SJSA1 (cell line): ENCODE measurements around the gene RABIF. TPM values are rescaled to one million over a fixed set of nuclear protein-coding genes. Genes with fewer than 3 reads are reported as not detected.

Experiments used
- DNase-seq, 2 experiments: peaks; one replicate each; pipeline ENCODE4 v3.0.0-alpha.2; 2015 to 2020; ENCODE audit warnings: low spot score in 2 of 2, low read depth in 1 of 2
- H3K27ac ChIP-seq: fragments of 250-450 bp; sonication (Bioruptor Pico); 2 replicates; pipeline ENCODE4 v1.5.1; 2020; ENCODE audit warnings: mild to moderate bottlenecking, moderate library complexity
- H3K27me3 ChIP-seq: fragments of 250-450 bp; sonication (Bioruptor Pico); replicated peaks from 2 replicates; pipeline ENCODE4 v1.5.1; 2020; ENCODE audit warnings: mild to moderate bottlenecking, moderate library complexity
- H3K36me3 ChIP-seq: fragments of 250-450 bp; sonication (Bioruptor Pico); 2 replicates; pipeline ENCODE4 v1.5.1; 2020; ENCODE audit warnings: mild to moderate bottlenecking
- H3K4me1 ChIP-seq: fragments of 250-450 bp; sonication (Bioruptor Pico); replicated peaks from 2 replicates; pipeline ENCODE4 v1.6.1; 2021; ENCODE audit warnings: mild to moderate bottlenecking
- H3K4me3 ChIP-seq: fragments of 250-450 bp; sonication (Bioruptor Pico); 2 replicates; pipeline ENCODE4 v1.5.1; 2020; ENCODE audit warnings: mild to moderate bottlenecking
- H3K9me3 ChIP-seq: fragments of 250-450 bp; sonication (Bioruptor Pico); replicated peaks from 2 replicates; pipeline ENCODE4 v1.5.1; 2020; ENCODE audit warnings: mild to moderate bottlenecking
- total RNA-seq: library from RNA; depleted of rRNA; stranded (reverse); fragments of >200 nt; shearing (Covaris generic); gene quantifications from 2 replicates; pipeline ENCODE4 v1.2.3, GENCODE V29; 2014

The RABIF gene
- total RNA-seq, 1 experiment from 2014 or later: 5.2 TPM

GRCh38 chr1:202858789-202859414 lies 30.0 kb downstream of the RABIF start:
- no peaks in the 10 kb centered on the region for H3K36me3 ChIP-seq
- no peak for DNase-seq
- no peak overlapping the region for H3K27ac ChIP-seq
- H3K4me1 ChIP-seq: peaks cover 9% of the 10 kb centered on the region
- no peak overlapping the region for H3K4me3 ChIP-seq
- no peaks in the 10 kb centered on the region for H3K9me3 ChIP-seq
- H3K27me3 ChIP-seq: no peaks in the 10 kb centered on the region

- DNase-seq: no peak
- Histone ChIP-seq H3K4me1 (peaks cover 9% of the 10 kb centered on the region), H3K27me3 (no peaks in the 10 kb centered on the region), H3K27ac (no peak overlapping the region), H3K9me3 (no peaks in the 10 kb centered on the region), H3K36me3 (no peaks in the 10 kb centered on the region), H3K4me3 (no peak overlapping the region)
Measured at GRCh38 chr1:202858331-202858730, 30.6 kb downstream of the RABIF start.

- Histone ChIP-seq H3K36me3 (no peaks in the 10 kb centered on the region), H3K9me3 (no peaks in the 10 kb centered on the region), H3K27ac (no peak overlapping the region), H3K4me1 (peaks cover 8% of the 10 kb centered on the region), H3K4me3 (no peak overlapping the region), H3K27me3 (no peaks in the 10 kb centered on the region)
- DNase-seq: no peak
Measured at GRCh38 chr1:202857136-202857610, 31.8 kb downstream of the RABIF start.

GRCh38 chr1:202856014-202856413 lies 32.9 kb downstream of the RABIF start:
- H3K36me3 ChIP-seq: no peaks in the 10 kb centered on the region
- no peak overlapping the region for H3K27ac ChIP-seq
- no peak for DNase-seq
- peaks cover 4% of the 10 kb centered on the region for H3K4me1 ChIP-seq
- no peaks in the 10 kb centered on the region for H3K27me3 ChIP-seq
- H3K4me3 ChIP-seq: no peak overlapping the region
- H3K9me3 ChIP-seq: no peaks in the 10 kb centered on the region

GRCh38 chr1:202854787-202855186 lies 34.2 kb downstream of the RABIF start:
- Histone ChIP-seq H3K27ac (no peak overlapping the region), H3K27me3 (no peaks in the 10 kb centered on the region), H3K4me3 (no peak overlapping the region), H3K9me3 (no peaks in the 10 kb centered on the region), H3K36me3 (no peaks in the 10 kb centered on the region), H3K4me1 (no peaks in the 10 kb centered on the region)
- no peak for DNase-seq

GRCh38 chr1:202852163-202852904 lies 36.6 kb downstream of the RABIF start:
- DNase-seq: peak; percentile 30 to 59
- Histone ChIP-seq H3K36me3 (no peaks in the 10 kb centered on the region), H3K4me3 (no peak overlapping the region), H3K4me1 (no peaks in the 10 kb centered on the region), H3K27me3 (no peaks in the 10 kb centered on the region), H3K9me3 (no peaks in the 10 kb centered on the region), H3K27ac (no peak overlapping the region)

- DNase-seq: no peak
Measured at GRCh38 chr1:202850593-202851362, 38.2 kb downstream of the RABIF start.

GRCh38 chr1:202848191-202848542 lies 40.8 kb downstream of the RABIF start:
- no peak overlapping the region for H3K4me3 ChIP-seq
- no peak for DNase-seq

More at GRCh38 chr1:202850593-202851362, 38.2 kb downstream of the RABIF start:
- H3K9me3 ChIP-seq: no peaks in the 10 kb centered on the region
- no peak overlapping the region for H3K4me3 ChIP-seq
- H3K27ac ChIP-seq: no peak overlapping the region
- H3K36me3 ChIP-seq: no peaks in the 10 kb centered on the region
- no peaks in the 10 kb centered on the region for H3K27me3 ChIP-seq
- no peaks in the 10 kb centered on the region for H3K4me1 ChIP-seq

GRCh38 chr1:202844935-202845334 lies 44.0 kb downstream of the RABIF start:
- no peak overlapping the region for H3K27ac ChIP-seq
- no peaks in the 10 kb centered on the region for H3K27me3 ChIP-seq
- H3K4me3 ChIP-seq: no peak overlapping the region
- no peaks in the 10 kb centered on the region for H3K4me1 ChIP-seq
- H3K36me3 ChIP-seq: no peaks in the 10 kb centered on the region
- no peak for DNase-seq
- no peaks in the 10 kb centered on the region for H3K9me3 ChIP-seq

More at GRCh38 chr1:202848191-202848542, 40.8 kb downstream of the RABIF start:
- Histone ChIP-seq H3K4me1 (no peaks in the 10 kb centered on the region), H3K27ac (no peak overlapping the region), H3K27me3 (no peaks in the 10 kb centered on the region), H3K9me3 (no peaks in the 10 kb centered on the region), H3K36me3 (no peaks in the 10 kb centered on the region)

- no peak for DNase-seq
- no peak overlapping the region for H3K27ac ChIP-seq
- no peaks in the 10 kb centered on the region for H3K4me1 ChIP-seq
- H3K4me3 ChIP-seq: no peak overlapping the region
- no peaks in the 10 kb centered on the region for H3K27me3 ChIP-seq
- H3K36me3 ChIP-seq: no peaks in the 10 kb centered on the region
- no peaks in the 10 kb centered on the region for H3K9me3 ChIP-seq
Measured at GRCh38 chr1:202844259-202844658, 44.7 kb downstream of the RABIF start.

GRCh38 chr1:202843081-202843480 lies 45.9 kb downstream of the RABIF start:
- Histone ChIP-seq H3K27ac (no peak overlapping the region), H3K9me3 (no peaks in the 10 kb centered on the region), H3K36me3 (no peaks in the 10 kb centered on the region), H3K27me3 (no peaks in the 10 kb centered on the region; the same call in 1 of the 2 replicates), H3K4me1 (no peaks in the 10 kb centered on the region), H3K4me3 (no peak overlapping the region)
- DNase-seq: no peak

GRCh38 chr1:202837746-202838262 lies 51.1 kb downstream of the RABIF start:
- H3K27me3 ChIP-seq: peaks cover 2% of the 10 kb centered on the region
- no peaks in the 10 kb centered on the region for H3K36me3 ChIP-seq
- no peak for DNase-seq
- no peak overlapping the region for H3K4me3 ChIP-seq
- no peaks in the 10 kb centered on the region for H3K9me3 ChIP-seq
- H3K27ac ChIP-seq: no peak overlapping the region
- no peaks in the 10 kb centered on the region for H3K4me1 ChIP-seq

GRCh38 chr1:202836623-202837403 lies 52.1 kb downstream of the RABIF start:
- Histone ChIP-seq H3K27me3 (peaks cover 2% of the 10 kb centered on the region), H3K4me3 (no peak overlapping the region), H3K4me1 (no peaks in the 10 kb centered on the region), H3K27ac (no peak overlapping the region), H3K9me3 (no peaks in the 10 kb centered on the region), H3K36me3 (no peaks in the 10 kb centered on the region)
- DNase-seq: no peak
